SK-N-SH treated with all-trans-retinoic acid at 6 μM for 48 hours (cell line): ENCODE data around the gene ACOT2.

Source experiments
- ATAC-seq: fragments of 200-7000 bp; cut with Tn5 transposase; 3 replicates; pipeline ENCODE4 v1.9.1; 2020; ENCODE audit warnings: mild to moderate bottlenecking, moderate library complexity
- ARNTL ChIP-seq: fragments of 450-650 bp; formaldehyde crosslinking; IDR thresholded peaks from 2 replicates; pipeline ENCODE4 v1.5.0; 2020; ENCODE audit warnings: low read depth, mild to moderate bottlenecking, moderate library complexity, borderline replicate concordance
- BACH2 ChIP-seq: fragments of 250-450 bp; sonication (Bioruptor Pico); IDR thresholded peaks from 2 replicates; pipeline ENCODE4 v1.9.0; 2021; ENCODE audit warnings: mild to moderate bottlenecking, borderline replicate concordance
- CSRNP3 ChIP-seq: fragments of 250-450 bp; sonication (Bioruptor Pico); IDR thresholded peaks from 2 replicates; pipeline ENCODE4 v1.5.1; 2021; ENCODE audit warnings: mild to moderate bottlenecking, moderate library complexity
- ESRRG ChIP-seq: fragments of 250-450 bp; sonication (Bioruptor Pico); IDR thresholded peaks from 2 replicates; pipeline ENCODE4 v1.6.1; 2021; ENCODE audit warnings: mild to moderate bottlenecking
- GLIS3 ChIP-seq: fragments of 250-450 bp; sonication (Bioruptor Pico); IDR thresholded peaks from 2 replicates; pipeline ENCODE4 v1.5.0; 2020; ENCODE audit warnings: mild to moderate bottlenecking, moderate library complexity
- OSR1 ChIP-seq: fragments of 250-450 bp; sonication (Bioruptor Pico); IDR thresholded peaks from 2 replicates; pipeline ENCODE4 v1.8.0; 2022; ENCODE audit warnings: moderate library complexity, mild to moderate bottlenecking, inconsistent platforms
- PATZ1 ChIP-seq: fragments of 250-450 bp; sonication (Bioruptor Pico); IDR thresholded peaks from 2 replicates; pipeline ENCODE4 v1.8.0; 2020; ENCODE audit warnings: mild to moderate bottlenecking, moderate library complexity, borderline replicate concordance
- POU6F1 ChIP-seq: fragments of 250-450 bp; sonication (Bioruptor Pico); IDR thresholded peaks from 2 replicates; pipeline ENCODE4 v1.8.0; 2021; ENCODE audit warnings: low read depth, mild to moderate bottlenecking, moderate library complexity, borderline replicate concordance
- PPARA ChIP-seq: fragments of 250-450 bp; sonication (Bioruptor Pico); IDR thresholded peaks from 2 replicates; pipeline ENCODE4 v1.5.0; 2020; ENCODE audit warnings: mild to moderate bottlenecking, borderline replicate concordance
- RARB ChIP-seq: fragments of 250-450 bp; sonication (Bioruptor Pico); IDR thresholded peaks from 2 replicates; pipeline ENCODE4 v1.8.0; 2021; ENCODE audit warnings: mild to moderate bottlenecking, moderate library complexity
- SNAI2 ChIP-seq: fragments of 250-450 bp; sonication (Bioruptor Pico); IDR thresholded peaks from 2 replicates; pipeline ENCODE4 v1.5.0; 2020; ENCODE audit warnings: mild to moderate bottlenecking, moderate library complexity
- TCF4 ChIP-seq: fragments of 250-450 bp; sonication (Bioruptor Pico); IDR thresholded peaks from 2 replicates; pipeline ENCODE4 v1.8.0; 2021; ENCODE audit warnings: mild to moderate bottlenecking, moderate library complexity, borderline replicate concordance
- TOX ChIP-seq: fragments of 250-450 bp; sonication (Bioruptor Pico); IDR thresholded peaks from 2 replicates; pipeline ENCODE4 v1.8.0; 2021; ENCODE audit warnings: mild to moderate bottlenecking, moderate library complexity, borderline replicate concordance
- TSHZ2 ChIP-seq: fragments of 250-450 bp; sonication (Bioruptor Pico); IDR thresholded peaks from 2 replicates; pipeline ENCODE4 v1.5.0; 2020; ENCODE audit warnings: mild to moderate bottlenecking, moderate library complexity
- ZC3H10 ChIP-seq: fragments of 250-450 bp; sonication (Bioruptor Pico); IDR thresholded peaks from 2 replicates; pipeline ENCODE4 v1.5.1; 2021; ENCODE audit warnings: mild to moderate bottlenecking, moderate library complexity
- ZFP3 ChIP-seq: fragments of 250-450 bp; sonication (Bioruptor Pico); IDR thresholded peaks from 2 replicates; pipeline ENCODE4 v1.5.0; 2020; ENCODE audit warnings: mild to moderate bottlenecking, moderate library complexity
- ZFP30 ChIP-seq: fragments of 450-650 bp; formaldehyde crosslinking; IDR thresholded peaks from 2 replicates; pipeline ENCODE4 v1.5.0; 2022; ENCODE audit warnings: mild to moderate bottlenecking, moderate library complexity
- ZNF565 ChIP-seq: fragments of 450-650 bp; formaldehyde crosslinking; conservative IDR thresholded peaks from 2 replicates; pipeline ENCODE4 v1.5.0; 2020; ENCODE audit warnings: low read depth, mild to moderate bottlenecking, moderate library complexity
- ZNF70 ChIP-seq: fragments of 450-650 bp; formaldehyde crosslinking; IDR thresholded peaks from 2 replicates; pipeline ENCODE4 v1.5.0; 2020; ENCODE audit warnings: mild to moderate bottlenecking, moderate library complexity
- ZNF8 ChIP-seq: fragments of 450-650 bp; formaldehyde crosslinking; IDR thresholded peaks from 2 replicates; pipeline ENCODE4 v1.5.0; 2020; ENCODE audit warnings: mild to moderate bottlenecking, moderate library complexity

The ACOT2 gene

GRCh38 chr14:73613419-73613963, 44.5 kb downstream of the ACOT2 start (continued):
- no peak for TF ChIP-seq TSHZ2 (CRISPR knock-in tag)
- no peak for TF ChIP-seq GLIS3 (CRISPR knock-in tag)
- TF ChIP-seq PPARA, result no peak
- TF ChIP-seq SNAI2 (CRISPR knock-in tag), result no peak
- TF ChIP-seq OSR1 (CRISPR knock-in tag), result no peak
- TF ChIP-seq ESRRG (CRISPR knock-in tag), result no peak
- no peak for TF ChIP-seq ZFP3

- TF ChIP-seq OSR1 (CRISPR knock-in tag), result no peak
- no peak for TF ChIP-seq ZNF8 (CRISPR knock-in tag)
- no peak for TF ChIP-seq ARNTL (CRISPR knock-in tag)
- TF ChIP-seq TOX, result no peak
- TF ChIP-seq PATZ1 (CRISPR knock-in tag), result no peak
- no peak for ATAC-seq
These were observed 47.8 kb downstream of the ACOT2 start for GRCh38 chr14:73616831-73617230.

- no peak for ATAC-seq
- TF ChIP-seq ZNF8 (CRISPR knock-in tag), result no peak
- TF ChIP-seq CSRNP3 (CRISPR knock-in tag), result no peak
- TF ChIP-seq OSR1 (CRISPR knock-in tag), result no peak
- no peak for TF ChIP-seq GLIS3 (CRISPR knock-in tag)
- no peak for TF ChIP-seq PPARA
- no peak for TF ChIP-seq ZC3H10 (CRISPR knock-in tag)
- TF ChIP-seq TCF4, result no peak
- no peak for TF ChIP-seq RARB (CRISPR knock-in tag)
- no peak for TF ChIP-seq BACH2 (CRISPR knock-in tag)
- TF ChIP-seq ESRRG (CRISPR knock-in tag), result no peak
- TF ChIP-seq POU6F1, result no peak
- TF ChIP-seq ZNF565, result no peak
- no peak for TF ChIP-seq TOX
- TF ChIP-seq ZNF70 (CRISPR knock-in tag), result no peak
- TF ChIP-seq ZFP30 (CRISPR knock-in tag), result no peak
- no peak for TF ChIP-seq TSHZ2 (CRISPR knock-in tag)
- TF ChIP-seq ZFP3, result no peak
- TF ChIP-seq PATZ1 (CRISPR knock-in tag), result no peak
These were observed 50.5 kb downstream of the ACOT2 start for GRCh38 chr14:73619524-73619923.
